ENCODE data around the gene GRB2. TPM values are rescaled to one million over a fixed set of nuclear protein-coding genes. Genes with fewer than 3 reads are reported as not detected.

Gene GRB2
- total RNA-seq, 4 donors from 2014 or later: 55.1 to 96.5 (median 75.4) TPM

DNA sequence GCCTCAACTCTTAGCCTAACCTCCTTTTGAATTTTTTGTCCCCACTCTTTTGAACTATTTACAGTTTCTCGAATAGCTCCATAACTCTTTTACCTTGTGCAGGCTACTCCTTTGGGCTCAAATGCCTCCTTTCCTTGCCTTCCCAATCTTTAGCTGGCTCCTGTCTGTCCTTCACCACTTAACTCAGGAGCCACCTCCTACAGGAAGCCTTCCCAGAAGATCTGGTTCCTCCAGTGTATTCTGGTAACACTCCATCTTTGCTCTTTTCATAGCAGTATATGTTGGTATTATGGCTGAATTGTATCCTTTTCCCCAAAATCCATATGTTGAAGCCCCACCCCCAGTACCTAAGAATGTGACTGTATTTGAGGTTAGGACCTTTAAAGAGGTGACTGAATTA lies 9.0 kb upstream of the GRB2 start:
- TF ChIP-seq, protein P1, sequence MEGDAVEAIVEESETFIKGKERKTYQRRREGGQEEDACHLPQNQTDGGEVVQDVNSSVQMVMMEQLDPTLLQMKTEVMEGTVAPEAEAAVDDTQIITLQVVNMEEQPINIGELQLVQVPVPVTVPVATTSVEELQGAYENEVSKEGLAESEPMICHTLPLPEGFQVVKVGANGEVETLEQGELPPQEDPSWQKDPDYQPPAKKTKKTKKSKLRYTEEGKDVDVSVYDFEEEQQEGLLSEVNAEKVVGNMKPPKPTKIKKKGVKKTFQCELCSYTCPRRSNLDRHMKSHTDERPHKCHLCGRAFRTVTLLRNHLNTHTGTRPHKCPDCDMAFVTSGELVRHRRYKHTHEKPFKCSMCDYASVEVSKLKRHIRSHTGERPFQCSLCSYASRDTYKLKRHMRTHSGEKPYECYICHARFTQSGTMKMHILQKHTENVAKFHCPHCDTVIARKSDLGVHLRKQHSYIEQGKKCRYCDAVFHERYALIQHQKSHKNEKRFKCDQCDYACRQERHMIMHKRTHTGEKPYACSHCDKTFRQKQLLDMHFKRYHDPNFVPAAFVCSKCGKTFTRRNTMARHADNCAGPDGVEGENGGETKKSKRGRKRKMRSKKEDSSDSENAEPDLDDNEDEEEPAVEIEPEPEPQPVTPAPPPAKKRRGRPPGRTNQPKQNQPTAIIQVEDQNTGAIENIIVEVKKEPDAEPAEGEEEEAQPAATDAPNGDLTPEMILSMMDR (IDR thresholded peaks at IDR 0.05): no peak
- no peak for TF ChIP-seq POLR2A (IDR thresholded peaks at IDR 0.05)
- peak in 1 of 2 donors; percentile 9 for DNase-seq (ENCODE audit: low spot score in 2 of 2)
- no peak overlapping the region for H3K4me3 ChIP-seq (ENCODE audit: low read depth, poor library complexity, severe bottlenecking)
- WGBS, 2 donors: 89 to 91% methylated on average over 1 of the region's 1 CpG
- intact Hi-C loops (cut with DNase I; ENCODE audit: low total_unique reads): loop anchor here (5.0 kb wide), 1 partner anchor 92 kb away; no protein-coding TSS in a partner anchor

DNA sequence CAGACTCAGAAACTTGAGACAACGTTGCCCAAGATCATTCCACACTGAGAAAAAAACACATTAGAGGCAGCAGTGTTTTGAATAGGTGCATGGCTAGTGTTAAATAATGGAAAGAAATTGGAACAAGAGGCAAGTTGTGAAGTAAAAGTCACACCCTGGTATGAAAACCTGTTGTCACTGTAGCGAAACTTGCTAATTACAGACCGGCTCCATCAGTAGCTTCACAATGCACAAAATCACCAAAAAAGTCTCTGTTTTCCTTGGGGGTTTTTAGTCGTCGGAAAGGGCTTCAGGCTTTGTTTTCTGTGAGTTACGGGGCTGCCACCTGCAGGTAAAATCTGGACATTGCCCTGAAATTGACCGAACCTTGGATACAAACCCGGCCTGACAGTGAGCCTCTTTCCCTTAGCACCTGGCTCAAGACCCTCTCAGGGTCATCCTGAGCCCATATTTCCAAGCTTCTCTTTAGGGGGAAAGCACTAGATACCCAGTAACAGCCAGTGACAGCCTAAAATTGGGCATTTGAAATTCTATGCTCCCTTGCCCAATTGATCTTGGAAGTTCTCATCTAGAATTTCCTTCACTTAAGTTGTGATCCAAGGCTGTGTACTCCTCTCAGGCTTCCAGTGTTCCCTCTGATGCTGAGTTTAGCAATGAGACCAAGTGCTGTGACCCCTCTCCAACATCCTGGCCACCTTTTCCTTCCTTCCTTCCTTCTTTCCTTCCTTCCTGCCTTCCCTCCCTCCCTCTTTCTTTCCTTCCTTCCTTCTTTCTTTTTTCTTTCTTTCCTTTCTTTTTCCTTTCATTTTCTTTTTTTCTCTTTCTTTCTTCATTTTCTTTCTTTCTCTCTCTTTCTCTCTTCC lies 7.2 kb upstream of the GRB2 start:
- H3K4me3 ChIP-seq (ENCODE audit: low read depth, poor library complexity, severe bottlenecking): no peak overlapping the region
- DNase-seq (ENCODE audit: low spot score in 2 of 2): peak; percentile 41 to 86
- WGBS, 2 donors: 1 to 2% methylated on average over 8 of the region's 8 CpGs
- intact Hi-C loops (cut with DNase I; ENCODE audit: low total_unique reads): loop anchor here (5.0 kb wide), 1 partner anchor 90 kb away; no protein-coding TSS in a partner anchor
- TF ChIP-seq POLR2A (IDR thresholded peaks at IDR 0.05): no peak
- TF ChIP-seq, protein P1 (IDR thresholded peaks at IDR 0.05): peak in 1 of 3 donors; percentile 72

DNA sequence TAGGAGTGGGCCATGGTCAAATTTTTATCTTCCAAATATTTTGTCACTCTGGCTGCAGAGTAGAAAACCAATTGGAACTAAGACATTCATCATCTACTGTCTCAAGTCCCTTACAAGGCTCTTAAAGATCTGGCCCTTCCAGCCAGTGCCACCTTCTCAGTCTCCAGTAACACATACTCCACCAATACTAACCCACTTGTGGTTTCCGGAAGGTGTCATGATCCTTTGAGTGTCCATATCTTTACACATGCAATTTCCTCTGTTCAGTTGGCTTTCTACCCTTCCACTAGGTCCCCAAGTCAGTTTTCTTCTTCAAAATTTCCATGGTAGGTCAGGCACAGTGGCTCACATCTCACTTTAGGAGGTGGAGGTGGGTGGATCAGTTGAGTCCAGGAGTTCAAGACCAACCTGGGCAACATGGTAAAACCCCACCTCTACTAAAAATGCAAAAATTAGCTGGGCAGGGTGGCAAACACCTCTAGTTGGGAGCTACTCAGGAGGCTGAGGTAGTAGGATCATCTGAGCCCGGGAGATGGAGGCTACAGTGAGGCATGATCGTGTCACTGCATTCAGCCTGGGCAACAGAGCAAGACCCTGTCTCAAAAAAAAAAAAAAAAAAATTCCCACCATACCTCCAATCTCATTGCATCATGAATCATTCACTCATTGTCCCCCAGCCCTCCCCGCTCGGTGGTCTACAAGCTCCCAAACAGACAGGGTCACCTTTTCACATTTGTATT lies 6.0 kb upstream of the GRB2 start:
- no peak overlapping the region for H3K4me3 ChIP-seq (ENCODE audit: low read depth, poor library complexity, severe bottlenecking)
- 83 to 90% methylated on average over 5 of the region's 5 CpGs for WGBS, 2 donors
- peak in 1 of 2 donors; percentile 61 for DNase-seq (ENCODE audit: low spot score in 2 of 2)
- TF ChIP-seq, protein P1 (IDR thresholded peaks at IDR 0.05): no peak
- TF ChIP-seq POLR2A (IDR thresholded peaks at IDR 0.05): no peak
- intact Hi-C loops (cut with DNase I; ENCODE audit: low total_unique reads): loop anchor here (5.0 kb wide), 1 partner anchor 89 kb away; no protein-coding TSS in a partner anchor

DNA sequence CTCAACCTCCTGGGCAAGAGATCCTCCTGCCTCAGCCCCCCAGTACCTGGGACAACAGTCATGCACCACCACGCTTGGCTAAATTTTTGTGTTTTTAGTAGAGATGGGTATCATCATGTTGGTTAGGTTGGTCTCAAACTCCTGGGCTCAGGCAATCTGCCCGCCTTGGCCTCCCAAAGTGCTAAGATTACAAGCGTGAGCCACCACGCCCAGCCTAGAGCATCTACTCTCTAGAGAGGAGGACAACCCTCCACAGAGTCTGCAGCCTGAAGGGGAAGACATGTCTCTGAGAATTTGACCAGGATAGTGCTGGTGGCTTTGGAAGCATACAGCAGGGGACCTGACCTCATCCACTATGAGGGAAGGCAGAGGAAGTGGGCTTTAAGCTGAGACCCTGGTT lies 4.7 kb upstream of the GRB2 start:
- H3K4me3 ChIP-seq (ENCODE audit: low read depth, poor library complexity, severe bottlenecking): no peak overlapping the region
- peak in 1 of 2 donors; percentile 62 for DNase-seq (ENCODE audit: low spot score in 2 of 2)
- intact Hi-C loops (cut with DNase I; ENCODE audit: low total_unique reads): loop anchor here (5.0 kb wide), 1 partner anchor 88 kb away; no protein-coding TSS in a partner anchor
- 78 to 82% methylated on average over 4 of the region's 4 CpGs for WGBS, 2 donors
- TF ChIP-seq POLR2A (IDR thresholded peaks at IDR 0.05): no peak
- TF ChIP-seq, protein P1 (IDR thresholded peaks at IDR 0.05): no peak

DNA sequence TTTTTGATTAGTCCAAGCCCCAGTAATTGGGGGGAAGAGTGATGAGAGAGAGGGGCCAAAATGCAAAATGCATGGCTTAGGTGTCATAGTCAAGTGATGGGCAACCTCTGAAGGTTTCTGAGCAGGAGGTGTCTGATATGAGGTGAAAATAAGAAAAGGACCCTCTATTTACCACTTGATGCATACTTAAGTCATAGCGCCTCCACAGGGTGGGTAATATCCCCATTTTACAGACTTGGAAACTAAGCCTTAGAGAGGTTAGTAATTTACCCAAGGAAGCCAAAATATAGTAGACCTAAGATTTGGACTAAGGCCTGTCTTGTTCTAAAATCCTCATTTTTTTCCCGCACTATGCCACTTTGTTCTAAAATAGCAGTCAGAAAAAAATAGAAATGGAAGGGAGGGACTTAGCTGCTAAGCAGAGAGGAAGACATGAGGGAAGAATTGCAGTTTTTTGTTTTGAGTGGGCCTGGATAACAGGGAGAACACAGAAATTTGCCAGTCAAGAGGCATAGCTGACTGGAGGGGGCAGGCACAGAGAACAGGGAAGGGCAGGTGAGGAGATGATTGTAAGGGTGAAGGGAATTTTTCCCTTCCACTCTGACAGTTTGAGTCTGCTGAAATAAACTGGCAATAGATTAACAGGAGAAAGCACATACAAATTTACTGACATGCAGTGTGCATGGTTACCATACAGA lies 2.3 kb upstream of the GRB2 start:
- WGBS, 2 donors: 85 to 90% methylated on average over 2 of the region's 2 CpGs
- peak in 1 of 2 donors; percentile 4 for DNase-seq (ENCODE audit: low spot score in 2 of 2)
- TF ChIP-seq, protein P1 (IDR thresholded peaks at IDR 0.05): no peak
- TF ChIP-seq POLR2A (IDR thresholded peaks at IDR 0.05): no peak
- H3K4me3 ChIP-seq (ENCODE audit: low read depth, poor library complexity, severe bottlenecking): no peak overlapping the region
- intact Hi-C loops (cut with DNase I; ENCODE audit: low total_unique reads): no loop called here

Data from lower leg skin (tissue), 4 donors.